GM12891 (cell line): ENCODE results near the gene SOBP.

Experiments
- PAX5 ChIP-seq: IDR thresholded peaks from 2 replicates; pipeline ENCODE4 v1.6.1; 2011; ENCODE audit warnings: low read length, moderate library complexity, mild to moderate bottlenecking; ENCODE audit not compliant: insufficient read depth, severe bottlenecking
- POLR2A ChIP-seq: IDR thresholded peaks from 2 replicates; pipeline ENCODE4 v1.6.1; 2011; ENCODE audit warnings: low read depth, low read length, control low read depth
- POLR2AphosphoS5 ChIP-seq: IDR thresholded peaks from 2 replicates; pipeline ENCODE4 v1.6.1; 2011; ENCODE audit warnings: low read depth, low read length, control low read depth
- POU2F2 ChIP-seq: IDR thresholded peaks from 2 replicates; pipeline ENCODE4 v1.6.1; 2011; ENCODE audit warnings: low read depth, mild to moderate bottlenecking, control low read depth, low read length, moderate library complexity
- SPI1 ChIP-seq: IDR thresholded peaks from 2 replicates; pipeline ENCODE4 v1.6.1; 2011; ENCODE audit warnings: low read depth, low read length, control low read depth
- TAF1 ChIP-seq: IDR thresholded peaks from 2 replicates; pipeline ENCODE4 v1.6.1; 2011; ENCODE audit warnings: low read depth, low read length, control low read depth

DNA sequence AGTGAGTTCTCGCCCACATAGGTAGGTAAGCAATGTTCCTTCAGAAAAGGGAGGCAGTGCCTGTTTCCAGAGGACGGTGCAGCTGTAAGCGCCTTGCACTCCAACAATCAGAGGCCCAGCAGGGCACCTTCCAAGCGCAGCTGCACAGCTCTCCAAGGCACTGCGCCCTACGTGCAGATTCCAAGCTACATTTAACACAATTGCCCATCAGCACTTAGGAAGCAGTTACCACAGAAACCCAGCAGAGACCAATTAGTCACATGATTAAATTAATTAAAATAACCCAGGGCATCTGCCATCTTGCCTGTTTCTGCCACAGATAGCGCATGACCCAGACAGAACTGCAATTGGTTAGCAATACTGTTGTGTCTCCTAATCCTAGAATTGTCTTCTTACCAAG lies 65.5 kb downstream of the SOBP start:
- TF ChIP-seq POLR2AphosphoS5 (no peak), POLR2A (no peak), TAF1 (no peak), SPI1 (no peak), POU2F2 (no peak), PAX5 (no peak)
